MCF 10A (cell line): ENCODE data around the gene ASB8. TPM values are rescaled to one million over a fixed set of nuclear protein-coding genes. Genes with fewer than 3 reads are reported as not detected.

Experiments used
- BruUV-seq: library from RNA; stranded (reverse); fragments of 400-500 nt; replicated peaks from 2 replicates; lab custom pipeline; 2021; lab: Mats Ljungman, UMichigan
- CTCF ChIA-PET: fragments of 300-600 bp; sonication (Branson Sonifier 250); formaldehyde crosslinking; extraction: SDS; loops from one replicate; lab custom pipeline; 2021; ENCODE audit warnings: antibody characterized with exemption, inconsistent platforms; lab: Yijun Ruan, JAX
- POLR2A ChIA-PET: fragments of 300-600, 350-650 bp; sonication (Branson Sonifier 250); formaldehyde crosslinking; extraction: SDS; loops from one replicate; lab custom pipeline; 2020; ENCODE audit warnings: antibody characterized with exemption, inconsistent platforms; lab: Yijun Ruan, JAX
- DNase-seq: peaks from one replicate; pipeline ENCODE4 v3.0.0-alpha.2; 2018; ENCODE audit not compliant: unreplicated experiment
- H3K27ac Mint-ChIP-seq: one replicate; pipeline ENCODE4 v1.8.0; 2022; ENCODE audit warnings: mild to moderate bottlenecking, low read depth, mixed read lengths; ENCODE audit not compliant: unreplicated experiment
- H3K27me3 Mint-ChIP-seq: one replicate; pipeline ENCODE4 v1.8.0; 2022; ENCODE audit warnings: mixed read lengths; ENCODE audit not compliant: insufficient read depth, unreplicated experiment
- H3K36me3 Mint-ChIP-seq: one replicate; pipeline ENCODE4 v1.8.0; 2022; ENCODE audit warnings: mild to moderate bottlenecking, moderate library complexity, mixed read lengths; ENCODE audit not compliant: insufficient read depth, unreplicated experiment
- H3K4me1 Mint-ChIP-seq: one replicate; pipeline ENCODE4 v1.8.0; 2022; ENCODE audit warnings: mixed read lengths; ENCODE audit not compliant: insufficient read depth, unreplicated experiment
- H3K4me3 Mint-ChIP-seq: one replicate; pipeline ENCODE4 v1.8.0; 2022; ENCODE audit warnings: mild to moderate bottlenecking, moderate library complexity, mixed read lengths; ENCODE audit not compliant: unreplicated experiment
- H3K9me3 Mint-ChIP-seq: one replicate; pipeline ENCODE4 v1.8.0; 2022; ENCODE audit warnings: mixed read lengths; ENCODE audit not compliant: unreplicated experiment
- CTCF ChIP-seq: fragments of 200-600 bp; IDR thresholded peaks from one replicate; pipeline ENCODE4 v1.8.0; 2022; ENCODE audit warnings: antibody characterized with exemption, mild to moderate bottlenecking; ENCODE audit not compliant: unreplicated experiment
- intact Hi-C: fragments of 100-400 bp; cut with micrococcal nuclease; formaldehyde crosslinking; loops from 2 replicates; pipeline ENCODE4 v1.14.1; 2022
- total RNA-seq: library from RNA; stranded (reverse); gene quantifications from 2 replicates; pipeline ENCODE4 v1.2.3, GENCODE V29; 2022

ASB8 gene
- total RNA-seq, 1 experiment from 2014 or later = 24.0 TPM

- CTCF ChIA-PET = interaction anchor here (0.6 to 0.7 kb wide), 2 partner anchors 103 to 118 kb away, joined by 3 read pairs; no protein-coding TSS in a partner anchor
- no peaks in the 10 kb centered on the region for H3K36me3 Mint-ChIP-seq
These were observed 44.2 kb upstream of the ASB8 start for GRCh38 chr12:48201516-48201915.

GRCh38 chr12:48201091-48201490, 43.8 kb upstream of the ASB8 start:
- H3K4me3 Mint-ChIP-seq = no peak overlapping the region
- DNase-seq = no peak
- no peak overlapping the region for H3K27ac Mint-ChIP-seq
- peaks cover 49% of the 10 kb centered on the region for H3K27me3 Mint-ChIP-seq
- TF ChIP-seq CTCF = no peak
- H3K9me3 Mint-ChIP-seq = peaks cover 6% of the 10 kb centered on the region
- intact Hi-C loops = no loop called here
- ChIA-PET CTCF (interaction anchor here (0.6 kb wide), 1 partner anchor 117 kb away, joined by 3 read pairs; no protein-coding TSS in a partner anchor), POLR2A (no interaction called here)
- BruUV-seq = no TSS peak
- peaks cover 7% of the 10 kb centered on the region for H3K4me1 Mint-ChIP-seq
- no peaks in the 10 kb centered on the region for H3K36me3 Mint-ChIP-seq

More at GRCh38 chr12:48201516-48201915, 44.2 kb upstream of the ASB8 start:
- intact Hi-C loops = no loop called here
- DNase-seq = no peak
- no peak for TF ChIP-seq CTCF
- Mint-ChIP-seq H3K4me1 (peaks cover 7% of the 10 kb centered on the region), H3K27me3 (peaks cover 49% of the 10 kb centered on the region), H3K9me3 (peaks cover 6% of the 10 kb centered on the region), H3K27ac (no peak overlapping the region), H3K4me3 (no peak overlapping the region)
- POLR2A ChIA-PET = no interaction called here
- no TSS peak for BruUV-seq

GRCh38 chr12:48199774-48200221, 42.5 kb upstream of the ASB8 start:
- Mint-ChIP-seq H3K27ac (no peak overlapping the region), H3K36me3 (no peaks in the 10 kb centered on the region), H3K9me3 (peaks cover 6% of the 10 kb centered on the region), H3K4me1 (peaks cover 7% of the 10 kb centered on the region), H3K27me3 (peaks cover 56% of the 10 kb centered on the region), H3K4me3 (no peak overlapping the region)
- no TSS peak for BruUV-seq
- intact Hi-C loops = no loop called here
- ChIA-PET CTCF (interaction anchor here (0.6 to 4.0 kb wide), 4 partner anchors 11 to 290 kb away, joined by 3 to 30 read pairs (median 4); no protein-coding TSS in a partner anchor), POLR2A (interaction anchor here (0.7 kb wide), 1 partner anchor 12 kb away, joined by 3 read pairs; no protein-coding TSS in a partner anchor)
- no peak for DNase-seq
- no peak for TF ChIP-seq CTCF

- Mint-ChIP-seq H3K27me3 (peaks cover 56% of the 10 kb centered on the region), H3K4me3 (no peak overlapping the region), H3K27ac (no peak overlapping the region), H3K36me3 (no peaks in the 10 kb centered on the region), H3K4me1 (peaks cover 7% of the 10 kb centered on the region), H3K9me3 (peaks cover 6% of the 10 kb centered on the region)
- CTCF ChIA-PET = interaction anchor here (0.6 to 4.0 kb wide), 8 partner anchors 10 to 483 kb away, joined by 3 to 30 read pairs (median 3); no protein-coding TSS in a partner anchor
- DNase-seq = no peak
- no peak for TF ChIP-seq CTCF
- no TSS peak for BruUV-seq
- intact Hi-C loops = no loop called here
- POLR2A ChIA-PET = interaction anchor here (0.7 kb wide), 1 partner anchor 235 kb away, joined by 3 read pairs; the partner anchor contains the start of gene TMEM106C
These were observed 41.7 kb upstream of the ASB8 start for GRCh38 chr12:48198985-48199384.
